ENCODE measurements around the gene BMP2.

GRCh38 chr20:6818033-6818808 lies 50.7 kb downstream of the BMP2 start:
- TF ChIP-seq, protein P1, sequence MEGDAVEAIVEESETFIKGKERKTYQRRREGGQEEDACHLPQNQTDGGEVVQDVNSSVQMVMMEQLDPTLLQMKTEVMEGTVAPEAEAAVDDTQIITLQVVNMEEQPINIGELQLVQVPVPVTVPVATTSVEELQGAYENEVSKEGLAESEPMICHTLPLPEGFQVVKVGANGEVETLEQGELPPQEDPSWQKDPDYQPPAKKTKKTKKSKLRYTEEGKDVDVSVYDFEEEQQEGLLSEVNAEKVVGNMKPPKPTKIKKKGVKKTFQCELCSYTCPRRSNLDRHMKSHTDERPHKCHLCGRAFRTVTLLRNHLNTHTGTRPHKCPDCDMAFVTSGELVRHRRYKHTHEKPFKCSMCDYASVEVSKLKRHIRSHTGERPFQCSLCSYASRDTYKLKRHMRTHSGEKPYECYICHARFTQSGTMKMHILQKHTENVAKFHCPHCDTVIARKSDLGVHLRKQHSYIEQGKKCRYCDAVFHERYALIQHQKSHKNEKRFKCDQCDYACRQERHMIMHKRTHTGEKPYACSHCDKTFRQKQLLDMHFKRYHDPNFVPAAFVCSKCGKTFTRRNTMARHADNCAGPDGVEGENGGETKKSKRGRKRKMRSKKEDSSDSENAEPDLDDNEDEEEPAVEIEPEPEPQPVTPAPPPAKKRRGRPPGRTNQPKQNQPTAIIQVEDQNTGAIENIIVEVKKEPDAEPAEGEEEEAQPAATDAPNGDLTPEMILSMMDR (IDR thresholded peaks at IDR 0.05), result no peak
- TF ChIP-seq POLR2A (IDR thresholded peaks at IDR 0.05), result no peak

Data from adrenal gland (tissue), 5 donors.